Activated naive CD8-positive, alpha-beta T cell treated with anti-CD3 and anti-CD28 coated beads for 36 hours (primary cell): ENCODE measurements around the gene FHAD1. TPM values are rescaled to one million over a fixed set of nuclear protein-coding genes. Genes with fewer than 3 reads are reported as not detected.

Experiments used
- DNase-seq: peaks from one replicate; pipeline ENCODE4 v3.0.0; 2021
- H3K27ac Mint-ChIP-seq: one replicate; pipeline ENCODE4 v1.8.0; 2022; ENCODE audit warnings: mild to moderate bottlenecking, moderate library complexity, mixed read lengths
- H3K27me3 Mint-ChIP-seq: one replicate; pipeline ENCODE4 v1.8.0; 2022; ENCODE audit warnings: mild to moderate bottlenecking, mixed read lengths
- H3K36me3 Mint-ChIP-seq: one replicate; pipeline ENCODE4 v1.8.0; 2021; ENCODE audit warnings: mild to moderate bottlenecking, mixed read lengths
- H3K4me1 Mint-ChIP-seq: one replicate; pipeline ENCODE4 v1.8.0; 2021; ENCODE audit warnings: mixed read lengths
- H3K4me3 Mint-ChIP-seq: one replicate; pipeline ENCODE4 v1.8.0; 2022; ENCODE audit warnings: mild to moderate bottlenecking, moderate library complexity, mixed read lengths
- H3K9me3 Mint-ChIP-seq: one replicate; pipeline ENCODE4 v1.8.0; 2022; ENCODE audit warnings: mixed read lengths
- total RNA-seq, 2 experiments: library from RNA; stranded (reverse); gene quantifications; one replicate each; pipeline ENCODE4 v1.2.3, GENCODE V29; 2021

Gene FHAD1
- total RNA-seq, 2 experiments from 2014 or later: 0.49 to 0.70 TPM

- H3K27ac Mint-ChIP-seq: no peak overlapping the region
- H3K27me3 Mint-ChIP-seq: peaks cover 4% of the 10 kb centered on the region
- no peak for DNase-seq
- no peaks in the 10 kb centered on the region for H3K9me3 Mint-ChIP-seq
- no peak overlapping the region for H3K4me3 Mint-ChIP-seq
- H3K4me1 Mint-ChIP-seq: no peaks in the 10 kb centered on the region
- H3K36me3 Mint-ChIP-seq: no peaks in the 10 kb centered on the region
Observed at GRCh38 chr1:15311122-15311822, 64.2 kb downstream of the FHAD1 start.

- no peaks in the 10 kb centered on the region for H3K36me3 Mint-ChIP-seq
- H3K4me3 Mint-ChIP-seq: no peak overlapping the region
- DNase-seq: no peak
- H3K4me1 Mint-ChIP-seq: no peaks in the 10 kb centered on the region
- no peaks in the 10 kb centered on the region for H3K9me3 Mint-ChIP-seq
- H3K27me3 Mint-ChIP-seq: peaks cover 4% of the 10 kb centered on the region
- H3K27ac Mint-ChIP-seq: no peak overlapping the region
Observed at GRCh38 chr1:15311880-15312279, 64.9 kb downstream of the FHAD1 start.

- no peak overlapping the region for H3K27ac Mint-ChIP-seq
- H3K27me3 Mint-ChIP-seq: peaks cover 4% of the 10 kb centered on the region
- no peak overlapping the region for H3K4me3 Mint-ChIP-seq
- DNase-seq: no peak
- no peaks in the 10 kb centered on the region for H3K4me1 Mint-ChIP-seq
- H3K9me3 Mint-ChIP-seq: no peaks in the 10 kb centered on the region
- H3K36me3 Mint-ChIP-seq: no peaks in the 10 kb centered on the region
Observed at GRCh38 chr1:15312626-15313411, 65.8 kb downstream of the FHAD1 start.

GRCh38 chr1:15314328-15315281 lies 67.6 kb downstream of the FHAD1 start:
- H3K27me3 Mint-ChIP-seq: peaks cover 4% of the 10 kb centered on the region
- H3K9me3 Mint-ChIP-seq: no peaks in the 10 kb centered on the region
- no peaks in the 10 kb centered on the region for H3K36me3 Mint-ChIP-seq
- no peak overlapping the region for H3K4me3 Mint-ChIP-seq
- no peaks in the 10 kb centered on the region for H3K4me1 Mint-ChIP-seq
- H3K27ac Mint-ChIP-seq: no peak overlapping the region
- DNase-seq: no peak

GRCh38 chr1:15315815-15316214 lies 68.8 kb downstream of the FHAD1 start:
- H3K27me3 Mint-ChIP-seq: peaks cover 7% of the 10 kb centered on the region
- no peak for DNase-seq
- H3K36me3 Mint-ChIP-seq: no peaks in the 10 kb centered on the region
- peaks cover 4% of the 10 kb centered on the region for H3K9me3 Mint-ChIP-seq
- no peaks in the 10 kb centered on the region for H3K4me1 Mint-ChIP-seq
- H3K4me3 Mint-ChIP-seq: no peak overlapping the region
- H3K27ac Mint-ChIP-seq: no peak overlapping the region

- H3K9me3 Mint-ChIP-seq: peaks cover 4% of the 10 kb centered on the region
- no peaks in the 10 kb centered on the region for H3K4me1 Mint-ChIP-seq
- H3K27ac Mint-ChIP-seq: no peak overlapping the region
- H3K4me3 Mint-ChIP-seq: no peak overlapping the region
- no peak for DNase-seq
- H3K27me3 Mint-ChIP-seq: peaks cover 7% of the 10 kb centered on the region
- H3K36me3 Mint-ChIP-seq: no peaks in the 10 kb centered on the region
Observed at GRCh38 chr1:15316510-15316909, 69.5 kb downstream of the FHAD1 start.

GRCh38 chr1:15320267-15320666 lies 73.2 kb downstream of the FHAD1 start:
- Mint-ChIP-seq H3K27me3 (peaks cover 7% of the 10 kb centered on the region), H3K27ac (no peak overlapping the region), H3K4me3 (no peak overlapping the region), H3K4me1 (no peaks in the 10 kb centered on the region), H3K36me3 (no peaks in the 10 kb centered on the region), H3K9me3 (peaks cover 4% of the 10 kb centered on the region)
- DNase-seq: no peak

- no peaks in the 10 kb centered on the region for H3K36me3 Mint-ChIP-seq
Observed at GRCh38 chr1:15321601-15322000, 74.6 kb downstream of the FHAD1 start.

GRCh38 chr1:15322648-15323350 lies 75.8 kb downstream of the FHAD1 start:
- DNase-seq: no peak
- Mint-ChIP-seq H3K36me3 (no peaks in the 10 kb centered on the region), H3K9me3 (peaks cover 4% of the 10 kb centered on the region), H3K27me3 (peaks cover 7% of the 10 kb centered on the region), H3K4me1 (no peaks in the 10 kb centered on the region), H3K27ac (no peak overlapping the region), H3K4me3 (no peak overlapping the region)

More at GRCh38 chr1:15321601-15322000, 74.6 kb downstream of the FHAD1 start:
- Mint-ChIP-seq H3K4me3 (no peak overlapping the region), H3K4me1 (no peaks in the 10 kb centered on the region), H3K9me3 (peaks cover 4% of the 10 kb centered on the region), H3K27ac (no peak overlapping the region), H3K27me3 (peaks cover 7% of the 10 kb centered on the region)
- DNase-seq: no peak

- Mint-ChIP-seq H3K4me3 (no peak overlapping the region), H3K9me3 (peaks cover 4% of the 10 kb centered on the region), H3K4me1 (no peaks in the 10 kb centered on the region), H3K27ac (no peak overlapping the region), H3K27me3 (peaks cover 14% of the 10 kb centered on the region), H3K36me3 (no peaks in the 10 kb centered on the region)
- DNase-seq: peak; percentile 52
Observed at GRCh38 chr1:15323351-15323988, 76.4 kb downstream of the FHAD1 start.

GRCh38 chr1:15323989-15324868 lies 77.2 kb downstream of the FHAD1 start:
- peaks cover 4% of the 10 kb centered on the region for H3K9me3 Mint-ChIP-seq
- H3K4me1 Mint-ChIP-seq: no peaks in the 10 kb centered on the region
- no peaks in the 10 kb centered on the region for H3K36me3 Mint-ChIP-seq
- H3K27ac Mint-ChIP-seq: no peak overlapping the region
- no peak for DNase-seq
- no peak overlapping the region for H3K4me3 Mint-ChIP-seq
- H3K27me3 Mint-ChIP-seq: peaks cover 16% of the 10 kb centered on the region

GRCh38 chr1:15324869-15325335 lies 77.9 kb downstream of the FHAD1 start:
- H3K27me3 Mint-ChIP-seq: peaks cover 21% of the 10 kb centered on the region
- DNase-seq: no peak
- H3K9me3 Mint-ChIP-seq: peaks cover 4% of the 10 kb centered on the region
- H3K4me1 Mint-ChIP-seq: peaks cover 3% of the 10 kb centered on the region
- no peaks in the 10 kb centered on the region for H3K36me3 Mint-ChIP-seq
- H3K4me3 Mint-ChIP-seq: no peak overlapping the region
- H3K27ac Mint-ChIP-seq: no peak overlapping the region

GRCh38 chr1:15325375-15326085 lies 78.5 kb downstream of the FHAD1 start:
- Mint-ChIP-seq H3K27ac (no peak overlapping the region), H3K27me3 (peaks cover 20% of the 10 kb centered on the region), H3K9me3 (peaks cover under 1% of the 10 kb centered on the region), H3K36me3 (no peaks in the 10 kb centered on the region), H3K4me1 (peaks cover 3% of the 10 kb centered on the region), H3K4me3 (no peak overlapping the region)
- no peak for DNase-seq
